ENCODE data around the gene UBN1.

UBN1 gene

GRCh38 chr16:4900036-4900435 is 52.8 kb downstream of the UBN1 start:
- no peaks in the 10 kb centered on the region for H3K9me3 Mint-ChIP-seq
- no peak for ATAC-seq (replicated peaks)
- H3K4me3 Mint-ChIP-seq, result no peak overlapping the region
- peaks cover 3% of the 10 kb centered on the region for H3K36me3 Mint-ChIP-seq (ENCODE audit: insufficient read depth)
- peaks cover 26 to 73% of the 10 kb centered on the region in 2 donors for H3K27me3 Mint-ChIP-seq
- no peak for DNase-seq
- H3K27ac Mint-ChIP-seq, result no peak overlapping the region
- H3K4me1 Mint-ChIP-seq (ENCODE audit: low read depth in 2 of 2), result no peaks in the 10 kb centered on the region

GRCh38 chr16:4900750-4901149 is 53.5 kb downstream of the UBN1 start:
- Mint-ChIP-seq H3K27me3 (peaks cover 33 to 80% of the 10 kb centered on the region in 2 donors), H3K9me3 (no peaks in the 10 kb centered on the region), H3K36me3 (ENCODE audit: insufficient read depth) (peaks cover 3% of the 10 kb centered on the region), H3K27ac (no peak overlapping the region), H3K4me3 (no peak overlapping the region), H3K4me1 (ENCODE audit: low read depth in 2 of 2) (no peaks in the 10 kb centered on the region)
- DNase-seq (no peak), ATAC-seq (replicated peaks) (no peak)

- no peak for DNase-seq
- no peak for ATAC-seq (replicated peaks)
- Mint-ChIP-seq H3K9me3 (no peaks in the 10 kb centered on the region), H3K27me3 (peaks cover 33 to 74% of the 10 kb centered on the region in 2 donors), H3K36me3 (ENCODE audit: insufficient read depth) (peaks cover 3% of the 10 kb centered on the region), H3K4me1 (ENCODE audit: low read depth in 2 of 2) (no peaks in the 10 kb centered on the region), H3K27ac (no peak overlapping the region), H3K4me3 (no peak overlapping the region)
Observed at GRCh38 chr16:4902038-4902437, 54.8 kb downstream of the UBN1 start.

- no peaks in the 10 kb centered on the region for H3K36me3 Mint-ChIP-seq (ENCODE audit: insufficient read depth)
- H3K9me3 Mint-ChIP-seq, result no peaks in the 10 kb centered on the region
- H3K4me3 Mint-ChIP-seq, result no peak overlapping the region
- DNase-seq (no peak), ATAC-seq (replicated peaks) (no peak)
- no peak overlapping the region for H3K27ac Mint-ChIP-seq
- H3K4me1 Mint-ChIP-seq (ENCODE audit: low read depth in 2 of 2), result no peaks in the 10 kb centered on the region
- peaks cover 33 to 57% of the 10 kb centered on the region in 2 donors for H3K27me3 Mint-ChIP-seq
Observed at GRCh38 chr16:4904108-4904941, 57.0 kb downstream of the UBN1 start.

- ATAC-seq (replicated peaks), result no peak
- Mint-ChIP-seq H3K36me3 (ENCODE audit: insufficient read depth) (no peaks in the 10 kb centered on the region), H3K27me3 (peaks cover 33 to 52% of the 10 kb centered on the region in 2 donors), H3K4me1 (ENCODE audit: low read depth in 2 of 2) (no peaks in the 10 kb centered on the region), H3K4me3 (no peak overlapping the region), H3K27ac (no peak overlapping the region), H3K9me3 (no peaks in the 10 kb centered on the region)
- no peak for DNase-seq
Observed at GRCh38 chr16:4904942-4905615, 57.8 kb downstream of the UBN1 start.

GRCh38 chr16:4908854-4909401 is 61.6 kb downstream of the UBN1 start:
- ATAC-seq (replicated peaks) (no peak), DNase-seq (no peak)
- no peak overlapping the region for H3K4me3 Mint-ChIP-seq
- H3K9me3 Mint-ChIP-seq, result no peaks in the 10 kb centered on the region
- H3K36me3 Mint-ChIP-seq (ENCODE audit: insufficient read depth), result no peaks in the 10 kb centered on the region
- H3K4me1 Mint-ChIP-seq (ENCODE audit: low read depth in 2 of 2), result no peaks in the 10 kb centered on the region
- no peak overlapping the region for H3K27ac Mint-ChIP-seq
- peaks cover 18 to 40% of the 10 kb centered on the region in 2 donors for H3K27me3 Mint-ChIP-seq

- H3K27me3 Mint-ChIP-seq, result peaks cover 9 to 31% of the 10 kb centered on the region in 2 donors
- H3K36me3 Mint-ChIP-seq (ENCODE audit: insufficient read depth), result no peaks in the 10 kb centered on the region
- H3K4me3 Mint-ChIP-seq, result no peak overlapping the region
- H3K27ac Mint-ChIP-seq, result no peak overlapping the region
- no peaks in the 10 kb centered on the region for H3K9me3 Mint-ChIP-seq
- ATAC-seq (replicated peaks), result no peak
- no peaks in the 10 kb centered on the region for H3K4me1 Mint-ChIP-seq (ENCODE audit: low read depth in 2 of 2)
- no peak for DNase-seq
Observed at GRCh38 chr16:4909825-4910224, 62.5 kb downstream of the UBN1 start.

- H3K27me3 Mint-ChIP-seq, result peaks cover 0 to 22% of the 10 kb centered on the region in 2 donors
- ATAC-seq (replicated peaks) (no peak), DNase-seq (no peak)
- no peak overlapping the region for H3K27ac Mint-ChIP-seq
- H3K9me3 Mint-ChIP-seq, result no peaks in the 10 kb centered on the region
- H3K4me3 Mint-ChIP-seq, result no peak overlapping the region
- H3K4me1 Mint-ChIP-seq (ENCODE audit: low read depth in 2 of 2), result no peaks in the 10 kb centered on the region
- H3K36me3 Mint-ChIP-seq (ENCODE audit: insufficient read depth), result no peaks in the 10 kb centered on the region
Observed at GRCh38 chr16:4910828-4911227, 63.5 kb downstream of the UBN1 start.

GRCh38 chr16:4911970-4912386 is 64.7 kb downstream of the UBN1 start:
- Mint-ChIP-seq H3K27me3 (peaks cover 0 to 23% of the 10 kb centered on the region in 2 donors), H3K36me3 (ENCODE audit: insufficient read depth) (no peaks in the 10 kb centered on the region), H3K9me3 (no peaks in the 10 kb centered on the region), H3K4me1 (ENCODE audit: low read depth in 2 of 2) (no peaks in the 10 kb centered on the region), H3K27ac (no peak overlapping the region), H3K4me3 (no peak overlapping the region)
- DNase-seq (no peak), ATAC-seq (replicated peaks) (no peak)

GRCh38 chr16:4913130-4913773 is 66.0 kb downstream of the UBN1 start:
- H3K4me1 Mint-ChIP-seq (ENCODE audit: low read depth in 2 of 2), result no peaks in the 10 kb centered on the region
- H3K36me3 Mint-ChIP-seq (ENCODE audit: insufficient read depth), result no peaks in the 10 kb centered on the region
- H3K27ac Mint-ChIP-seq, result no peak overlapping the region
- H3K27me3 Mint-ChIP-seq, result peaks cover 0 to 36% of the 10 kb centered on the region in 2 donors
- H3K4me3 Mint-ChIP-seq, result no peak overlapping the region
- no peak for ATAC-seq (replicated peaks)
- DNase-seq, result no peak
- no peaks in the 10 kb centered on the region for H3K9me3 Mint-ChIP-seq

- ATAC-seq (replicated peaks) (no peak), DNase-seq (no peak)
- no peaks in the 10 kb centered on the region for H3K9me3 Mint-ChIP-seq
Observed at GRCh38 chr16:4913774-4914525, 66.7 kb downstream of the UBN1 start.

GRCh38 chr16:4914528-4915225 is 67.4 kb downstream of the UBN1 start:
- H3K4me1 Mint-ChIP-seq (ENCODE audit: low read depth in 2 of 2), result no peaks in the 10 kb centered on the region
- H3K27ac Mint-ChIP-seq, result no peak overlapping the region

More at GRCh38 chr16:4913774-4914525, 66.7 kb downstream of the UBN1 start:
- Mint-ChIP-seq H3K27ac (no peak overlapping the region), H3K4me3 (no peak overlapping the region), H3K4me1 (ENCODE audit: low read depth in 2 of 2) (no peaks in the 10 kb centered on the region), H3K36me3 (ENCODE audit: insufficient read depth) (no peaks in the 10 kb centered on the region), H3K27me3 (peaks cover 0 to 43% of the 10 kb centered on the region in 2 donors)

More at GRCh38 chr16:4914528-4915225, 67.4 kb downstream of the UBN1 start:
- Mint-ChIP-seq H3K27me3 (peaks cover 0 to 50% of the 10 kb centered on the region in 2 donors), H3K36me3 (ENCODE audit: insufficient read depth) (no peaks in the 10 kb centered on the region), H3K4me3 (no peak overlapping the region), H3K9me3 (no peaks in the 10 kb centered on the region)
- ATAC-seq (replicated peaks) (no peak), DNase-seq (no peak)
